Adrenal gland (tissue), 12 donors: Measurements from ENCODE around the gene UCN3. TPM values are rescaled to one million over a fixed set of nuclear protein-coding genes. Genes with fewer than 3 reads are reported as not detected.

Source experiments
- DNase-seq, 7 donors: peaks; one replicate each; pipeline ENCODE4 v3.0.0-alpha.2; 2019 to 2020
- H3K27ac ChIP-seq, 5 donors: fragments of 200-600 bp; sonication (generic) in 4 of 5; 1 replicate in 3 of 5; 2 replicates in 2 of 5; pipeline versions ENCODE4 v1.5.1 to v1.8.0; 2016 to 2020; ENCODE audit warnings: mild to moderate bottlenecking in 1 of 5
- H3K27me3 ChIP-seq: fragments of 200-600 bp; 2 replicates; pipeline ENCODE4 v1.8.0; 2021
- H3K36me3 ChIP-seq, 2 donors: fragments of 200-600 bp; replicated peaks in 1 of 2; 1 replicate in 1 of 2; 2 replicates in 1 of 2; pipeline versions ENCODE4 v1.5.1 to v1.8.0; 2018 to 2022
- H3K4me1 ChIP-seq, 2 donors: fragments of 200-600 bp; replicated peaks in 1 of 2; 1 replicate in 1 of 2; 2 replicates in 1 of 2; pipeline versions ENCODE4 v1.5.1 to v1.8.0; 2018 to 2021
- H3K4me3 ChIP-seq, 4 donors: fragments of 200-600 bp; sonication (generic) in 3 of 4; one replicate each; pipeline ENCODE4 v1.5.1; 2016 to 2018
- H3K9me3 ChIP-seq, 3 donors: fragments of 200-600 bp; sonication (generic) in 1 of 3; replicated peaks in 1 of 3; 1 replicate in 2 of 3; 2 replicates in 1 of 3; pipeline versions ENCODE4 v1.5.1 to v1.8.0; 2016 to 2021
- CTCF ChIP-seq, 6 experiments: fragments of 450-650 bp in 4 of 6; fragments of 200-600 bp in 2 of 6; sonication (generic) in 1 of 6; IDR thresholded peaks; 1 replicate in 5 of 6; 2 replicates in 1 of 6; pipeline versions ENCODE4 v1.5.1 to v1.8.0; 2016 to 2021; ENCODE audit warnings: antibody characterized with exemption in 6 of 6, mild to moderate bottlenecking in 2 of 6, moderate library complexity in 1 of 6
- POLR2A ChIP-seq, 2 donors: fragments of 450-650 bp; IDR thresholded peaks; one replicate each; pipeline ENCODE4 v1.6.1; 2017; ENCODE audit warnings: antibody characterized with exemption in 2 of 2, mild to moderate bottlenecking in 2 of 2, moderate library complexity in 1 of 2
- WGBS, 4 donors: extraction: QIAGEN DNeasy Blood & Tissue Kit in 2 of 4; methylation state at CpG; one replicate each; pipeline versions ENCODE4 v1.1.5 to v1.1.7; 2013 to 2017; 5-methylcytosine and 5-hydroxymethylcytosine counted together
- intact Hi-C, 2 donors: fragments of 100-400 bp; cut with DNase I; formaldehyde crosslinking; loops; one replicate each; pipeline versions ENCODE4 v1.14.1 to v1.15.0; 2022 to 2023
- polyA plus RNA-seq, 3 donors: library from polyadenylated mRNA; stranded (reverse); fragments of 200-250 nt in 2 of 3; fragments of 350-450 nt in 1 of 3; fragmentation: Illumina TruSeq in 1 of 3; extraction: RNeasy Lipid Tissue Mini Kit (QIAGEN cat#74804) in 1 of 3; gene quantifications; one replicate each; pipeline ENCODE4 v1.2.3, GENCODE V29; 2013 to 2014
- total RNA-seq, 9 donors: library from RNA; depleted of rRNA in 4 of 9; stranded (reverse); fragments of >200 nt in 4 of 9; fragments of 120-200 nt in 1 of 9; fragmentation: NEBNext Ultra II Directional in 1 of 9; extraction: Animal tissue kit (Norgen Biotek cat#: 25700) in 1 of 9; gene quantifications; one replicate each; pipeline versions ENCODE4 v1.1.0 to v1.2.4, GENCODE V29; 2013 to 2023
- donor health status: healthy with polysubstance abuse.
- donor health status: Bipolar disorder and iron deficiency.
- donor health status: DM: yes; HTN: yes; CAD: no.
- donor health status: DM: no; HTN: no; CAD: no.
- donor health status: DM: no; HTN: no; CAD: no.
- donor health status: DM: yes; HTN: yes; CAD: no.

UCN3 gene
- total and polyA plus RNA-seq, 12 donors, result 0.20 to 1.0 (median 0.38) TPM; not detected in 8

GRCh38 chr10:5399332-5399731 lies 34.6 kb downstream of the UCN3 start:
- intact Hi-C loops, result no loop called here
- no peaks in the 10 kb centered on the region for H3K9me3 ChIP-seq
- no peaks in the 10 kb centered on the region for H3K4me1 ChIP-seq
- TF ChIP-seq CTCF (IDR thresholded peaks at IDR 0.05) (no peak), POLR2A (IDR thresholded peaks at IDR 0.05) (no peak)
- H3K27me3 ChIP-seq, result no peaks in the 10 kb centered on the region
- WGBS, 4 donors, result 67 to 79% (median 71%) methylated on average over 6 of the region's 6 CpGs
- H3K4me3 ChIP-seq, result no peak overlapping the region
- no peak for DNase-seq
- H3K36me3 ChIP-seq, result no peaks in the 10 kb centered on the region
- no peak overlapping the region for H3K27ac ChIP-seq

- no peak for DNase-seq
- WGBS, 4 donors, result 85 to 88% (median 86%) methylated on average over 9 of the region's 9 CpGs
- TF ChIP-seq POLR2A (IDR thresholded peaks at IDR 0.05) (no peak), CTCF (IDR thresholded peaks at IDR 0.05) (no peak)
- Histone ChIP-seq H3K4me1 (no peaks in the 10 kb centered on the region), H3K4me3 (no peak overlapping the region), H3K27me3 (no peaks in the 10 kb centered on the region), H3K9me3 (no peaks in the 10 kb centered on the region), H3K36me3 (no peaks in the 10 kb centered on the region), H3K27ac (no peak overlapping the region)
- intact Hi-C loops, result no loop called here
These were observed 35.9 kb downstream of the UCN3 start for GRCh38 chr10:5400468-5401240.

GRCh38 chr10:5402798-5403197 lies 38.0 kb downstream of the UCN3 start:
- no peaks in the 10 kb centered on the region for H3K4me1 ChIP-seq
- H3K4me3 ChIP-seq, result no peak overlapping the region
- H3K27ac ChIP-seq, result no peak overlapping the region
- no peak for DNase-seq
- H3K9me3 ChIP-seq, result no peaks in the 10 kb centered on the region
- WGBS, 4 donors, result 68 to 87% (median 81%) methylated on average over 3 of the region's 3 CpGs; no CpG with 5 or more reads in 1 of the 4 donors
- intact Hi-C loops, result no loop called here
- TF ChIP-seq CTCF (IDR thresholded peaks at IDR 0.05), result no peak
- TF ChIP-seq POLR2A (IDR thresholded peaks at IDR 0.05), result no peak
- no peaks in the 10 kb centered on the region for H3K36me3 ChIP-seq
- H3K27me3 ChIP-seq, result no peaks in the 10 kb centered on the region

- intact Hi-C loops, result no loop called here
- no peak within 1 kb of the TSS for H3K27ac ChIP-seq
- no peaks in the 10 kb centered on the region for H3K36me3 ChIP-seq
- H3K4me1 ChIP-seq, result no peaks in the 10 kb centered on the region
- TF ChIP-seq POLR2A (IDR thresholded peaks at IDR 0.05) (no peak), CTCF (IDR thresholded peaks at IDR 0.05) (no peak)
- H3K27me3 ChIP-seq, result no peaks in the 10 kb centered on the region
- H3K4me3 ChIP-seq, result no peak within 1 kb of the TSS
- no peak for DNase-seq
- no peaks in the 10 kb centered on the region for H3K9me3 ChIP-seq
- WGBS, 4 donors, result 70 to 79% (median 75%) methylated on average over 8 of the region's 8 CpGs
These were observed 39.7 kb downstream of the UCN3 start, which contains the start of gene TUBAL3 for GRCh38 chr10:5404208-5405041. TSS of gene TUBAL3 (minus strand) at chr10:5404828. CDS start at chr10:5404792, 36 bp downstream.
